SK-N-SH treated with all-trans-retinoic acid at 6 μM for 48 hours (cell line): ENCODE results near the gene EVI5.
A peak's percentile ranks its signal among the peaks of the same experiment; 100 is the strongest.

Source experiments
- ATAC-seq: fragments of 200-7000 bp; cut with Tn5 transposase; 3 replicates; pipeline ENCODE4 v1.9.1; 2020; ENCODE audit warnings: mild to moderate bottlenecking, moderate library complexity
- ARNTL ChIP-seq: fragments of 450-650 bp; formaldehyde crosslinking; IDR thresholded peaks from 2 replicates; pipeline ENCODE4 v1.5.0; 2020; ENCODE audit warnings: low read depth, mild to moderate bottlenecking, moderate library complexity, borderline replicate concordance
- CSDC2 ChIP-seq: fragments of 250-450 bp; sonication (Bioruptor Pico); IDR thresholded peaks from 2 replicates; pipeline ENCODE4 v1.5.0; 2020; ENCODE audit warnings: mild to moderate bottlenecking, moderate library complexity
- ESRRG ChIP-seq: fragments of 250-450 bp; sonication (Bioruptor Pico); IDR thresholded peaks from 2 replicates; pipeline ENCODE4 v1.6.1; 2021; ENCODE audit warnings: mild to moderate bottlenecking
- GLIS3 ChIP-seq: fragments of 250-450 bp; sonication (Bioruptor Pico); IDR thresholded peaks from 2 replicates; pipeline ENCODE4 v1.5.0; 2020; ENCODE audit warnings: mild to moderate bottlenecking, moderate library complexity
- ISL1 ChIP-seq: fragments of 250-450 bp; sonication (Bioruptor Pico); IDR thresholded peaks from 2 replicates; pipeline ENCODE4 v2.1.2; 2022; ENCODE audit warnings: mild to moderate bottlenecking, moderate library complexity
- OSR1 ChIP-seq: fragments of 250-450 bp; sonication (Bioruptor Pico); IDR thresholded peaks from 2 replicates; pipeline ENCODE4 v1.8.0; 2022; ENCODE audit warnings: moderate library complexity, mild to moderate bottlenecking, inconsistent platforms
- RARB ChIP-seq: fragments of 250-450 bp; sonication (Bioruptor Pico); IDR thresholded peaks from 2 replicates; pipeline ENCODE4 v1.8.0; 2021; ENCODE audit warnings: mild to moderate bottlenecking, moderate library complexity
- TCF4 ChIP-seq: fragments of 250-450 bp; sonication (Bioruptor Pico); IDR thresholded peaks from 2 replicates; pipeline ENCODE4 v1.8.0; 2021; ENCODE audit warnings: mild to moderate bottlenecking, moderate library complexity, borderline replicate concordance
- ZFP3 ChIP-seq: fragments of 250-450 bp; sonication (Bioruptor Pico); IDR thresholded peaks from 2 replicates; pipeline ENCODE4 v1.5.0; 2020; ENCODE audit warnings: mild to moderate bottlenecking, moderate library complexity
- ZFP30 ChIP-seq: fragments of 450-650 bp; formaldehyde crosslinking; IDR thresholded peaks from 2 replicates; pipeline ENCODE4 v1.5.0; 2022; ENCODE audit warnings: mild to moderate bottlenecking, moderate library complexity
- ZNF565 ChIP-seq: fragments of 450-650 bp; formaldehyde crosslinking; conservative IDR thresholded peaks from 2 replicates; pipeline ENCODE4 v1.5.0; 2020; ENCODE audit warnings: low read depth, mild to moderate bottlenecking, moderate library complexity
- ZNF70 ChIP-seq: fragments of 450-650 bp; formaldehyde crosslinking; IDR thresholded peaks from 2 replicates; pipeline ENCODE4 v1.5.0; 2020; ENCODE audit warnings: mild to moderate bottlenecking, moderate library complexity
- ZNF8 ChIP-seq: fragments of 450-650 bp; formaldehyde crosslinking; IDR thresholded peaks from 2 replicates; pipeline ENCODE4 v1.5.0; 2020; ENCODE audit warnings: mild to moderate bottlenecking, moderate library complexity
- TF ChIP-seq, protein P1 (sequence below): fragments of 250-450 bp; sonication (Bioruptor Pico); IDR thresholded peaks from 2 replicates; pipeline ENCODE4 v1.5.1; 2021; ENCODE audit warnings: mild to moderate bottlenecking, moderate library complexity
- TF ChIP-seq, protein P2 (sequence below): fragments of 250-450 bp; sonication (Bioruptor Pico); IDR thresholded peaks from 2 replicates; pipeline ENCODE4 v1.8.0; 2021; ENCODE audit warnings: low read depth, mild to moderate bottlenecking, moderate library complexity, borderline replicate concordance
- TF ChIP-seq, protein P3 (sequence below): fragments of 250-450 bp; sonication (Bioruptor Pico); IDR thresholded peaks from 2 replicates; pipeline ENCODE4 v1.5.0; 2020; ENCODE audit warnings: mild to moderate bottlenecking, moderate library complexity
- TF ChIP-seq, protein P4 (sequence below): fragments of 250-450 bp; sonication (Bioruptor Pico); IDR thresholded peaks from 2 replicates; pipeline ENCODE4 v1.5.1; 2020; ENCODE audit warnings: low read depth, mild to moderate bottlenecking, moderate library complexity
- TF ChIP-seq, protein P5 (sequence below): fragments of 250-450 bp; sonication (Bioruptor Pico); IDR thresholded peaks from 2 replicates; pipeline ENCODE4 v1.8.0; 2020; ENCODE audit warnings: mild to moderate bottlenecking, moderate library complexity, borderline replicate concordance

The EVI5 gene

DNA sequence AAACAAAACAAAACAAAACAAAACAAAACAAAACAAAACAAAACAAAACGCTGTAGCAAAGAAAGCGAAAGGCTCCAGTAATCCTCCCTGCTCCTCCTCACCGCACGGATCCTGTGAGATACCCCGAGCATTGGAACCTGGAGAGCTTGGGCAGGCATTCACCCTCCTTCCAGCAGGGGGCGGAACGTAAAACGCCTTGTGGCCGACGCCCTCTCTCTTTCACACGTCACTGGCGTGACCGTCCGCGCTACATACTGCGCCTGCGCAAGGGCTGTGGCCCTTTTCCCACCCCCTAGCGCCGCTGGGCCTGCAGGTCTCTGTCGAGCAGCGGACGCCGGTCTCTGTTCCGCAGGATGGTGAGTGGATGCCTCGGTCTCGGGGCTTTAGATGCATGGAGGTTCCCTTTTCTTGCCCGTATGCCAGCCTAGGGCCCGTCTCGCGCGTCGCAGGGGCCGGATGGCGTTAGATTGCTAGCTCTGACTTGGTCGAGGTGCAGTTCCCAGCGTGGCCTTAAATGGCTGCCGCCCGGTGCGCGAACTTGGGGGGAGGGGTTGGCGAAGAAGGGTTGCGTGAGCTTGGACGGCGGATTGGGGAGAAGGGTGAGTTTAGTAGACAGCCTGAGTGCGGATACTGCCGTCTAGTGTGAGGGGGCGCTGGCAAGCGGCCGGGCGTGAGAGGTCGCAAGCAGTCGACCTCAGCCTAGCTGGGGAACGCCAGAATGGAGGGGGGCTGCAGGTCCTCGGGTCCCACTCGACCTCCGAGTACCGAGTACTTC lies 47.0 kb upstream of the EVI5 start, which contains the start of gene RPL5:
TSS of gene RPL5 (plus strand) at position 279 of the 775 bp plus-strand sequence. CDS start at position 354, 75 bp downstream.
- TF ChIP-seq, protein P1, sequence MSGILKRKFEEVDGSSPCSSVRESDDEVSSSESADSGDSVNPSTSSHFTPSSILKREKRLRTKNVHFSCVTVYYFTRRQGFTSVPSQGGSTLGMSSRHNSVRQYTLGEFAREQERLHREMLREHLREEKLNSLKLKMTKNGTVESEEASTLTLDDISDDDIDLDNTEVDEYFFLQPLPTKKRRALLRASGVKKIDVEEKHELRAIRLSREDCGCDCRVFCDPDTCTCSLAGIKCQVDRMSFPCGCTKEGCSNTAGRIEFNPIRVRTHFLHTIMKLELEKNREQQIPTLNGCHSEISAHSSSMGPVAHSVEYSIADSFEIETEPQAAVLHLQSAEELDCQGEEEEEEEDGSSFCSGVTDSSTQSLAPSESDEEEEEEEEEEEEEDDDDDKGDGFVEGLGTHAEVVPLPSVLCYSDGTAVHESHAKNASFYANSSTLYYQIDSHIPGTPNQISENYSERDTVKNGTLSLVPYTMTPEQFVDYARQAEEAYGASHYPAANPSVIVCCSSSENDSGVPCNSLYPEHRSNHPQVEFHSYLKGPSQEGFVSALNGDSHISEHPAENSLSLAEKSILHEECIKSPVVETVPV (CRISPR knock-in tag): no peak
- TF ChIP-seq ZFP30 (CRISPR knock-in tag): no peak
- no peak for TF ChIP-seq RARB (CRISPR knock-in tag)
- no peak for TF ChIP-seq ZFP3 (CRISPR knock-in tag)
- TF ChIP-seq CSDC2: 0 out of 2 replicates have a peak, but pooled peaks have one; percentile 22
- TF ChIP-seq, protein P2, sequence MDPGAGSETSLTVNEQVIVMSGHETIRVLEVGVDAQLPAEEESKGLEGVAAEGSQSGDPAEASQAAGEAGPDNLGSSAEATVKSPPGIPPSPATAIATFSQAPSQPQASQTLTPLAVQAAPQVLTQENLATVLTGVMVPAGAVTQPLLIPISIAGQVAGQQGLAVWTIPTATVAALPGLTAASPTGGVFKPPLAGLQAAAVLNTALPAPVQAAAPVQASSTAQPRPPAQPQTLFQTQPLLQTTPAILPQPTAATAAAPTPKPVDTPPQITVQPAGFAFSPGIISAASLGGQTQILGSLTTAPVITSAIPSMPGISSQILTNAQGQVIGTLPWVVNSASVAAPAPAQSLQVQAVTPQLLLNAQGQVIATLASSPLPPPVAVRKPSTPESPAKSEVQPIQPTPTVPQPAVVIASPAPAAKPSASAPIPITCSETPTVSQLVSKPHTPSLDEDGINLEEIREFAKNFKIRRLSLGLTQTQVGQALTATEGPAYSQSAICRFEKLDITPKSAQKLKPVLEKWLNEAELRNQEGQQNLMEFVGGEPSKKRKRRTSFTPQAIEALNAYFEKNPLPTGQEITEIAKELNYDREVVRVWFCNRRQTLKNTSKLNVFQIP (CRISPR knock-in tag): peak; percentile 71; the same call in 1 of the 2 replicates
- no peak for TF ChIP-seq ISL1 (CRISPR knock-in tag)
- no peak for TF ChIP-seq TCF4
- TF ChIP-seq ESRRG (CRISPR knock-in tag): 0 out of 2 replicates have a peak, but pooled peaks have one; percentile 15
- no peak for TF ChIP-seq ZNF8 (CRISPR knock-in tag)
- TF ChIP-seq ZNF70: no peak
- peak; percentile 13; the same call in 1 of the 2 replicates for TF ChIP-seq GLIS3
- TF ChIP-seq, protein P3, sequence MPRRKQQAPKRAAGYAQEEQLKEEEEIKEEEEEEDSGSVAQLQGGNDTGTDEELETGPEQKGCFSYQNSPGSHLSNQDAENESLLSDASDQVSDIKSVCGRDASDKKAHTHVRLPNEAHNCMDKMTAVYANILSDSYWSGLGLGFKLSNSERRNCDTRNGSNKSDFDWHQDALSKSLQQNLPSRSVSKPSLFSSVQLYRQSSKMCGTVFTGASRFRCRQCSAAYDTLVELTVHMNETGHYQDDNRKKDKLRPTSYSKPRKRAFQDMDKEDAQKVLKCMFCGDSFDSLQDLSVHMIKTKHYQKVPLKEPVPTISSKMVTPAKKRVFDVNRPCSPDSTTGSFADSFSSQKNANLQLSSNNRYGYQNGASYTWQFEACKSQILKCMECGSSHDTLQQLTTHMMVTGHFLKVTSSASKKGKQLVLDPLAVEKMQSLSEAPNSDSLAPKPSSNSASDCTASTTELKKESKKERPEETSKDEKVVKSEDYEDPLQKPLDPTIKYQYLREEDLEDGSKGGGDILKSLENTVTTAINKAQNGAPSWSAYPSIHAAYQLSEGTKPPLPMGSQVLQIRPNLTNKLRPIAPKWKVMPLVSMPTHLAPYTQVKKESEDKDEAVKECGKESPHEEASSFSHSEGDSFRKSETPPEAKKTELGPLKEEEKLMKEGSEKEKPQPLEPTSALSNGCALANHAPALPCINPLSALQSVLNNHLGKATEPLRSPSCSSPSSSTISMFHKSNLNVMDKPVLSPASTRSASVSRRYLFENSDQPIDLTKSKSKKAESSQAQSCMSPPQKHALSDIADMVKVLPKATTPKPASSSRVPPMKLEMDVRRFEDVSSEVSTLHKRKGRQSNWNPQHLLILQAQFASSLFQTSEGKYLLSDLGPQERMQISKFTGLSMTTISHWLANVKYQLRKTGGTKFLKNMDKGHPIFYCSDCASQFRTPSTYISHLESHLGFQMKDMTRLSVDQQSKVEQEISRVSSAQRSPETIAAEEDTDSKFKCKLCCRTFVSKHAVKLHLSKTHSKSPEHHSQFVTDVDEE: 0 out of 2 replicates have a peak, but pooled peaks have one; percentile 40
- peak; percentile 97 for ATAC-seq

DNA sequence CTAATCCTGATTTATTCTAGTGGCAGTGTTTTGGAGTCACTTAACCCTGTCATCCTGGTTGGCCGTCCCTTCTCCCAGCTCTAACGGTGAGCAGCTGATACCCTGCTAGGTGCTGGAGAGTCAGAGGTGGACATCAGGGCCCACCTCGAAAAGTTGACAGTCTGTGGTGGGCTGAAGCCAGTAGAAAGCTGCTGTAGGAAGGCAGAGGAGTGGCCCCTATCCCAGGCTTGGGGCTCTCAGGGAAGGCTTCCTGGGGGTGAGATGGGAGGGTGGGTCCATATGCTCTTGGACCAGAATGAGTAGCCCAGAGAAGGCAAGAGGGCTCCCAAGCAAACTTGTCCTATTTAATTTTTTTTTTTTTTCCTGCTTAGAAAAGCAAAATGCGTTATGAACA lies 46.5 kb upstream of the EVI5 start:
- TF ChIP-seq CSDC2: no peak
- no peak for TF ChIP-seq ESRRG (CRISPR knock-in tag)
- no peak for TF ChIP-seq ZNF565 (CRISPR knock-in tag)
- TF ChIP-seq ZFP30 (CRISPR knock-in tag): no peak
- TF ChIP-seq ZNF8 (CRISPR knock-in tag): no peak
- TF ChIP-seq, protein P4, sequence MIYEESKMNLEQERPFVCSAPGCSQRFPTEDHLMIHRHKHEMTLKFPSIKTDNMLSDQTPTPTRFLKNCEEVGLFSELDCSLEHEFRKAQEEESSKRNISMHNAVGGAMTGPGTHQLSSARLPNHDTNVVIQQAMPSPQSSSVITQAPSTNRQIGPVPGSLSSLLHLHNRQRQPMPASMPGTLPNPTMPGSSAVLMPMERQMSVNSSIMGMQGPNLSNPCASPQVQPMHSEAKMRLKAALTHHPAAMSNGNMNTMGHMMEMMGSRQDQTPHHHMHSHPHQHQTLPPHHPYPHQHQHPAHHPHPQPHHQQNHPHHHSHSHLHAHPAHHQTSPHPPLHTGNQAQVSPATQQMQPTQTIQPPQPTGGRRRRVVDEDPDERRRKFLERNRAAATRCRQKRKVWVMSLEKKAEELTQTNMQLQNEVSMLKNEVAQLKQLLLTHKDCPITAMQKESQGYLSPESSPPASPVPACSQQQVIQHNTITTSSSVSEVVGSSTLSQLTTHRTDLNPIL (CRISPR knock-in tag): no peak
- TF ChIP-seq ARNTL (CRISPR knock-in tag): no peak
- no peak for TF ChIP-seq ZFP3 (CRISPR knock-in tag)
- TF ChIP-seq, protein P1 (CRISPR knock-in tag): no peak
- TF ChIP-seq, protein P5, sequence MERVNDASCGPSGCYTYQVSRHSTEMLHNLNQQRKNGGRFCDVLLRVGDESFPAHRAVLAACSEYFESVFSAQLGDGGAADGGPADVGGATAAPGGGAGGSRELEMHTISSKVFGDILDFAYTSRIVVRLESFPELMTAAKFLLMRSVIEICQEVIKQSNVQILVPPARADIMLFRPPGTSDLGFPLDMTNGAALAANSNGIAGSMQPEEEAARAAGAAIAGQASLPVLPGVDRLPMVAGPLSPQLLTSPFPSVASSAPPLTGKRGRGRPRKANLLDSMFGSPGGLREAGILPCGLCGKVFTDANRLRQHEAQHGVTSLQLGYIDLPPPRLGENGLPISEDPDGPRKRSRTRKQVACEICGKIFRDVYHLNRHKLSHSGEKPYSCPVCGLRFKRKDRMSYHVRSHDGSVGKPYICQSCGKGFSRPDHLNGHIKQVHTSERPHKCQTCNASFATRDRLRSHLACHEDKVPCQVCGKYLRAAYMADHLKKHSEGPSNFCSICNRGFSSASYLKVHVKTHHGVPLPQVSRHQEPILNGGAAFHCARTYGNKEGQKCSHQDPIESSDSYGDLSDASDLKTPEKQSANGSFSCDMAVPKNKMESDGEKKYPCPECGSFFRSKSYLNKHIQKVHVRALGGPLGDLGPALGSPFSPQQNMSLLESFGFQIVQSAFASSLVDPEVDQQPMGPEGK (CRISPR knock-in tag): no peak
- TF ChIP-seq GLIS3: no peak
- TF ChIP-seq RARB (CRISPR knock-in tag): no peak
- TF ChIP-seq TCF4: no peak
- ATAC-seq: peak; percentile 9

DNA sequence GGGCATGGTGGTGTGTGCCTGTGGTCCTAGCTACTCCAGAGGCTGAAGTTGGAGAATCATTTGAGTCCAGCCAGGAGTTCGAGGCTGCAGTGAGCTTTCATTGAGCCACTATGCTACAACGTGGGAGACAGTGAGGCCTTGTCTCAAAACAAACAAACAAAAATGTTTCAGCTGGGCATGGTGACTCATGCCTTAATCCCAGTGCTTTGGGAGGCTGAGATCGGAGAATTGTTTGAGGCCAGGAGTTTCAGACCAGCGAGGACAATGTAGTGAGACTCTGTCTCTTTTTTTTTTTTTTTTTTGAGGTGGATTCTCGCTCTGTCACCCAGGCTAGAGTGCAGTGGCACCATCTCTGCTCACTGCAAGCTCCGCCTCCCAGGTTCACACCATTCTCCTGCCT lies 41.9 kb upstream of the EVI5 start:
- no peak for ATAC-seq
- no peak for TF ChIP-seq ARNTL (CRISPR knock-in tag)
- TF ChIP-seq, protein P5 (CRISPR knock-in tag): no peak
- TF ChIP-seq ESRRG (CRISPR knock-in tag): no peak
- no peak for TF ChIP-seq OSR1
- TF ChIP-seq GLIS3: no peak
- no peak for TF ChIP-seq ZNF565 (CRISPR knock-in tag)
- no peak for TF ChIP-seq TCF4
- TF ChIP-seq ZFP3 (CRISPR knock-in tag): no peak
